Measurements from ENCODE around the gene SLC12A7. TPM values are rescaled to one million over a fixed set of nuclear protein-coding genes. Genes with fewer than 3 reads are reported as not detected.

SLC12A7 gene
- total and polyA plus RNA-seq, 9 of the 15 experiments (the other 6 are each of a cell fraction or from before 2014, with no cell fraction given), result 0.01 to 3.1 (median 0.56) TPM

DNA sequence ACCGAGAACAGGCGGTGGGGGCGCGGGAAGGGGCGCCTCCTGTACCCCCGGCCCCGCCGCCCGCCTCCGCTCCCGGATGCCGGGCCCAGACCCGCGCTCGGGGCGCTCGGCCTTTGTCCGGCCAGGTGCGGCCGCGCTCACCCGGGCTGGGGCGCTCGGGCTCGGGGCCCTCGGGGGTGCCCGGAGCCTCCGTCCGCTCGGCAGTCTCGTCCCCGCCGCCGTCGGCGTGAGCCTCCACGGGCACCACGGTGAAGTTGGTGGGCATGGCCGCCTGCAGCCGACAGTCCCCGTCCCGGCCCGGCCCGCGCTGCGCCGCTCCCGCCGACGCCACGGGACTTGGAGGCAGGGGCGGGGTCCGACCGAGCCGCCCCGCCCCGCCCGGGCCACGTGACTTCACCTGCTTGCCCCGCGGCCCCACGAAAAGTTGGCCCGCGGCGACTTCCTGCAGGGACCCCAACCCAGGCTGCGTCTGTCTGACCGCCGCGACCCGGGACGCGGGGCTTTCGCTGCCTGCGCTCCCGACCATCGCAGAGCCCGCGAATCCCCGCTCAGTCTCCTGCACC is at the start of gene SLC12A7 (continued):
- TF ChIP-seq SREBF2 (CRISPR knock-in tag; IDR thresholded peaks at IDR 0.05) (no peak), TOE1 (IDR thresholded peaks at IDR 0.05; ENCODE audit: borderline replicate concordance) (no peak), TOE1 (CRISPR knock-in tag; IDR thresholded peaks at IDR 0.05; ENCODE audit: borderline replicate concordance, low read depth) (no peak), CHD2 (IDR thresholded peaks at IDR 0.05; ENCODE audit: low read depth, low read length) (0 out of 2 replicates have a peak, but pooled peaks have one; percentile 30), ADNP (tag; IDR thresholded peaks at IDR 0.05) (no peak), GTF2B (IDR thresholded peaks at IDR 0.05; ENCODE audit: extremely low read depth, insufficient read length) (no peak), RFX1 (IDR thresholded peaks at IDR 0.05) (no peak), BCOR (IDR thresholded peaks at IDR 0.05) (no peak), DNMT1 (IDR thresholded peaks at IDR 0.05) (no peak), HDAC2 (IDR thresholded peaks at IDR 0.05) (no peak), THRB (CRISPR knock-in tag; conservative IDR thresholded peaks at IDR 0.05) (no peak), ZNF197 (CRISPR knock-in tag; IDR thresholded peaks at IDR 0.05; ENCODE audit: low read depth) (no peak), RB1 (IDR thresholded peaks at IDR 0.05; ENCODE audit: low read depth) (peak; percentile 63; the same call in 1 of the 2 replicates), PTBP1 (IDR thresholded peaks at IDR 0.05; ENCODE audit: low read depth, low read length) (no peak), NR2C2 (CRISPR knock-in tag; IDR thresholded peaks at IDR 0.05) (no peak), NR2C2 (tag; IDR thresholded peaks at IDR 0.05) (no peak)
- TF ChIP-seq, protein P1, sequence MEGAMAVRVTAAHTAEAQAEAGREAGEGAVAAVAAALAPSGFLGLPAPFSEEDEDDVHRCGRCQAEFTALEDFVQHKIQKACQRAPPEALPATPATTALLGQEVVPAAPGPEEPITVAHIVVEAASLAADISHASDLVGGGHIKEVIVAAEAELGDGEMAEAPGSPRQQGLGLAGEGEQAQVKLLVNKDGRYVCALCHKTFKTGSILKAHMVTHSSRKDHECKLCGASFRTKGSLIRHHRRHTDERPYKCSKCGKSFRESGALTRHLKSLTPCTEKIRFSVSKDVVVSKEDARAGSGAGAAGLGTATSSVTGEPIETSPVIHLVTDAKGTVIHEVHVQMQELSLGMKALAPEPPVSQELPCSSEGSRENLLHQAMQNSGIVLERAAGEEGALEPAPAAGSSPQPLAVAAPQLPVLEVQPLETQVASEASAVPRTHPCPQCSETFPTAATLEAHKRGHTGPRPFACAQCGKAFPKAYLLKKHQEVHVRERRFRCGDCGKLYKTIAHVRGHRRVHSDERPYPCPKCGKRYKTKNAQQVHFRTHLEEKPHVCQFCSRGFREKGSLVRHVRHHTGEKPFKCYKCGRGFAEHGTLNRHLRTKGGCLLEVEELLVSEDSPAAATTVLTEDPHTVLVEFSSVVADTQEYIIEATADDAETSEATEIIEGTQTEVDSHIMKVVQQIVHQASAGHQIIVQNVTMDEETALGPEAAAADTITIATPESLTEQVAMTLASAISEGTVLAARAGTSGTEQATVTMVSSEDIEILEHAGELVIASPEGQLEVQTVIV (CRISPR knock-in tag; IDR thresholded peaks at IDR 0.05; ENCODE audit: borderline replicate concordance), result no peak
- TF ChIP-seq, protein P2, sequence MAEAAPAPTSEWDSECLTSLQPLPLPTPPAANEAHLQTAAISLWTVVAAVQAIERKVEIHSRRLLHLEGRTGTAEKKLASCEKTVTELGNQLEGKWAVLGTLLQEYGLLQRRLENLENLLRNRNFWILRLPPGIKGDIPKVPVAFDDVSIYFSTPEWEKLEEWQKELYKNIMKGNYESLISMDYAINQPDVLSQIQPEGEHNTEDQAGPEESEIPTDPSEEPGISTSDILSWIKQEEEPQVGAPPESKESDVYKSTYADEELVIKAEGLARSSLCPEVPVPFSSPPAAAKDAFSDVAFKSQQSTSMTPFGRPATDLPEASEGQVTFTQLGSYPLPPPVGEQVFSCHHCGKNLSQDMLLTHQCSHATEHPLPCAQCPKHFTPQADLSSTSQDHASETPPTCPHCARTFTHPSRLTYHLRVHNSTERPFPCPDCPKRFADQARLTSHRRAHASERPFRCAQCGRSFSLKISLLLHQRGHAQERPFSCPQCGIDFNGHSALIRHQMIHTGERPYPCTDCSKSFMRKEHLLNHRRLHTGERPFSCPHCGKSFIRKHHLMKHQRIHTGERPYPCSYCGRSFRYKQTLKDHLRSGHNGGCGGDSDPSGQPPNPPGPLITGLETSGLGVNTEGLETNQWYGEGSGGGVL (CRISPR knock-in tag; IDR thresholded peaks at IDR 0.05), result no peak
- TF ChIP-seq, protein P3, sequence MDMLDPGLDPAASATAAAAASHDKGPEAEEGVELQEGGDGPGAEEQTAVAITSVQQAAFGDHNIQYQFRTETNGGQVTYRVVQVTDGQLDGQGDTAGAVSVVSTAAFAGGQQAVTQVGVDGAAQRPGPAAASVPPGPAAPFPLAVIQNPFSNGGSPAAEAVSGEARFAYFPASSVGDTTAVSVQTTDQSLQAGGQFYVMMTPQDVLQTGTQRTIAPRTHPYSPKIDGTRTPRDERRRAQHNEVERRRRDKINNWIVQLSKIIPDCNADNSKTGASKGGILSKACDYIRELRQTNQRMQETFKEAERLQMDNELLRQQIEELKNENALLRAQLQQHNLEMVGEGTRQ (CRISPR knock-in tag; IDR thresholded peaks at IDR 0.05), result peak; percentile 92
- TF ChIP-seq, protein P4, sequence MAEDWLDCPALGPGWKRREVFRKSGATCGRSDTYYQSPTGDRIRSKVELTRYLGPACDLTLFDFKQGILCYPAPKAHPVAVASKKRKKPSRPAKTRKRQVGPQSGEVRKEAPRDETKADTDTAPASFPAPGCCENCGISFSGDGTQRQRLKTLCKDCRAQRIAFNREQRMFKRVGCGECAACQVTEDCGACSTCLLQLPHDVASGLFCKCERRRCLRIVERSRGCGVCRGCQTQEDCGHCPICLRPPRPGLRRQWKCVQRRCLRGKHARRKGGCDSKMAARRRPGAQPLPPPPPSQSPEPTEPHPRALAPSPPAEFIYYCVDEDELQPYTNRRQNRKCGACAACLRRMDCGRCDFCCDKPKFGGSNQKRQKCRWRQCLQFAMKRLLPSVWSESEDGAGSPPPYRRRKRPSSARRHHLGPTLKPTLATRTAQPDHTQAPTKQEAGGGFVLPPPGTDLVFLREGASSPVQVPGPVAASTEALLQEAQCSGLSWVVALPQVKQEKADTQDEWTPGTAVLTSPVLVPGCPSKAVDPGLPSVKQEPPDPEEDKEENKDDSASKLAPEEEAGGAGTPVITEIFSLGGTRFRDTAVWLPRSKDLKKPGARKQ (CRISPR knock-in tag; IDR thresholded peaks at IDR 0.05), result no peak

Data from K562 (cell line).